GM18907 (cell line): ENCODE data around the gene MAGOH.

Source experiments
- ATAC-seq: cut with Tn5 transposase; IDR thresholded peaks from one replicate; pipeline ENCODE4 v1.9.1; 2021; ENCODE audit warnings: mild to moderate bottlenecking, moderate library complexity; ENCODE audit not compliant: unreplicated experiment

Gene MAGOH

DNA sequence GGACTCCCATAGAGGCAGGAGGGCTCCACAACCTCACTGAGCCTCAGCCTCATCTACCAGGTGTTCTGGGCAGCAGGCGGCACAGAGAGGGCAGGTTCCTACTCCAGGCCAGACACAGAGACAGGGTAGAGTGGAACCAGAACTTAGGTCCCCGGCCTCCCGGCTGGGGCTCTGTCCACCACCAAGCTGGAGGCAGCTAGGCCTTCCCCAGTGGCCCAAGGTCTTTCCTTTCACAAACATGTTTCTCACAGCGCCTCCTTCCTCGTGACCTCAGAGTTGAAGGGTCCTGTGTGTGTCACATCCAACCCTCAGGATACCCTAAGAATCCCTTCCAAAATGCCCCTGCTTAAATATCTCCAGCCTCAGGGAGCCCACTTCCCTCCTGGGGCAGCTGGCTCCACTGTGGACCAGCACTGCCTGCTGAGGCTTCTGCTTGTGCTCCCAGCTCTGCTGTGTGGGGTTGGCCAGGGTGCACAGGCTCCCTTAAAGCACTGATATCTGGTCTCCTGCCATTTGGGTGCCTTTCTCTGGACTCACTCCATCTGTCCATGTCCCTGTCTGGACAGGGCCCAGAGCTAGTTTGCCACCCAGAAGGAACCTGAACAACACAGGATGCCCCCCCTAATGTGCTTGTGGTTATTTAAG lies 33.2 kb upstream of the MAGOH start:
- ATAC-seq = no peak

DNA sequence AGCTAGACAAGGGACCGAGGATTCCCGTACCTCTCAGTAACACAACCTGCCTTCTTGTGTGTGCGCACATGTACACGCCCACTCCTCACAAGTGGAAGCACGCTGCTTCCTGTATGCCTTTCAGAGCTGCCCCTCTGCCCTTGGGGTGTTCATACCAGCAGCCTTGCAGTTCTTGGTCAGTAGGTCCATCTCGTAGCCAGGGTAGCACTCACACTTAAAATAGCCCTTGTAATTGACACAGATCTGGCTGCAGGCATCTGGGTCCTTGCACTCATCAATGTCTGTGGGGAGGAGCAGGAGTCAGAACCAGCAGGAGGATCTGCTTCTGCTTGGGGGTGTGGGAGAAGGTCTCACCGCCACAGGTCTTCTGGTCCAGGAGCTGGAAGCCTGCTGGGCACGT lies 32.6 kb upstream of the MAGOH start:
- no peak for ATAC-seq

DNA sequence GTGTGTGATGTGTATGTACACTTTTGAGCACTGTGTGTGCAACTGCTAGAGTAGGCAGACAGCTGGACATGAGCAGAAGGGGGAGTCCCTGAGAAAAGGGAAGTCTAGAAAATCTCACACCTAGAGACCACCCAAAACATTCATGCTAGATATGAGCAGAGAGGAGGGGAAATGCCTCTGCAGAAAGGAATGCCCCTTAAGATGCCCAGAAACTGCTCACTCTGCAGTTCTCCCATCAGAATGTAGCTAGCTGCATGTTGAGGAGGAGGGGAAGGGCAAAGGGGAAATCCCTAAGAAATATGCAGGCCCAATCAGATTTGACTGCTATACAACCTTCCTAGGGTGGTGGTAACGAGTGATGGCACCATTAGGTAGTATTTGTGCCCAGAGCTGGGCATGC lies 31.8 kb upstream of the MAGOH start:
- peak; percentile 40 for ATAC-seq

DNA sequence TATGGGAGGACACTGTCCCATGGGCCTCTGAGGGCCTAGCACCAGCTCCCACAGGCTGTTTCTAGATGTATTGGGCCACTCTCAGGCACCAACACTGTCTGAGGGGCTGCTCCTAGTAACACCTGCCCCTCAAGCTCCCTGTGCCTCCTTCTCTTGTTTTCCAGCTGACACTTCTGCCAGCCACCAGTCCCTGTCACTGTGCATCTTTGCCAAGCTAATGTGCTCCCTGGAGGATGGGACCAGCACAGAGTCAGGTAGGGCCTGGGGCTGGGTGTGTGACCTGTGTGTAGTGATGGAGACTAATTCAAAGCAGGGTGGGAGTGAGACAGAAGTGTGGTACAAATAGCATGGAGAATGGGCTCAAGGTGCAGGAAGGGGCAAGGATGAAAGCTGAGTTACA lies 29.4 kb upstream of the MAGOH start:
- no peak for ATAC-seq

DNA sequence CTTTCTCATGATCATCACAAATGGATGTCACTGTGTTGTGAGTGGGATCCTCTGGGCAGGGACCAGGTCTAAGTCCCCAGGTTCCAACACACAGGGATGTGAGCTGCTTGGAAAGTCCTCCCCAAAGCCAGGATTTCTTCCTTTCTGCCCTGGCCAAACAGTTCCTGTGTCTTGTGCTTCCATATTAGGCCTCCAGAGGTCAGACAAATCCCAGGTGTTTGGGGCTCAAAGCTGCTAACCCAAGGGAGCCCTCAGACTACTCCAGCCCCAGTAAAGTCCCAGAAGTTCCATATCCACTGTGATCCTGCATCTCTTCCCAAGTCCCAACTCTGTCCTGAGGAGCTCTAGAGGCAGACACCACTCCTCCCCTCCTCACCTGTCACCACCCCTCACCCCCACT lies 27.7 kb upstream of the MAGOH start:
- ATAC-seq = no peak

DNA sequence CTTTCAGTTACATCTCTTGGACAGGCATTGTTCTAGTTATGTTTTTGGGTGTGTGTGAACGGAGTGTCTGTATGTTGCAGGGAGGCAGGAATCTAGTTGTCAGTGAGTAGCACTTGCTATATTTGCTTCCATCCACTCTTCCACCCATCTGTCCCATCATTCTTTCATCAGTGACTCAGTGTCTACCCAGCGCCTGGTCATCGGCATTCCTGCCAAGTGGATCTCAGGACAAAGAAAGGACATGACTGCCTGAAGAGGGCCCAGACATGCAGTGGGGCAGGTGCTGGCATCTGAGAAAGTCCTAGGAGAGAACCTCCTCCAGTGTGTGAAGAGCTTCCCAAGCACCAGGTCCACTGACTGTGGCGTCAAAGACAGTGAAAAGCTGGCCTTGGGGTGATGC lies 27.3 kb upstream of the MAGOH start:
- no peak for ATAC-seq

DNA sequence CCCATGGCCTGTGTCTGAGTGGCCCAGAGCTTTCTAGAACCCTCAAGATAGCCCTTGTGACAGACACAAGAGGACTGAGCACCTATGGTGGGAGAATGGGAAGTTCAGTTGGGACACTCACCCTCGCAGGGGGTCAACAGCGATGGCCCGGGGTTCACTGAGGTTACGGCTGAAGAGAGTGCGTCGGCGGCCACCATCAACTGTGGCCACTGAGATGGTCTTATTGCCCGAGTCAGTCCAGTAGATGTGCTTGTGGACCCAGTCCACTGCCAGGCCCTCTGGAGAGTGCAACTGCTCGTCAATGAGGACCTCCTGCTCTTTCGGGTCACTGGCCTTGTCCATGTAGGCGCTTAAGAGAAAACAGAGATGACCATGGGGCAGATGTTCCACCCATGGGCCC lies 25.7 kb upstream of the MAGOH start:
- ATAC-seq = no peak

DNA sequence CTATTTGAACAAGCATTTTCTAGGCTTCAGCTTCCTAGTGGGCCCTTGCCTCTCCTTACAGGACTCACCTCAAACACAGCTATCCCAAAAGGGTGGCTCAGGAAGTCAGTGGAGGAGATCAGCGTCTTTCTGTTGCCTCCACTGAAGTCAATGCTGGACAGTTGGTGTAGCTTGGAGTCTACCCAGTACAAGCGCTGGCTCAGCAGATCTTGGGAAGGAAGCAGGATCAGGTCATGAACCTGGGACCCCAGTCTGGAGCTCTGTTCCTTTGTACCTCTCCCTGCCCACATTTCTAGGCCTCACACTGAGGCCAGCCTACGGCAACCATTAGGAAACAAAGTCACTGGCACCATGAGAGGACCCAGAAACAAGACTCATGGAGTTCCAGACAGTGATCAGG lies 23.7 kb upstream of the MAGOH start:
- no peak for ATAC-seq

DNA sequence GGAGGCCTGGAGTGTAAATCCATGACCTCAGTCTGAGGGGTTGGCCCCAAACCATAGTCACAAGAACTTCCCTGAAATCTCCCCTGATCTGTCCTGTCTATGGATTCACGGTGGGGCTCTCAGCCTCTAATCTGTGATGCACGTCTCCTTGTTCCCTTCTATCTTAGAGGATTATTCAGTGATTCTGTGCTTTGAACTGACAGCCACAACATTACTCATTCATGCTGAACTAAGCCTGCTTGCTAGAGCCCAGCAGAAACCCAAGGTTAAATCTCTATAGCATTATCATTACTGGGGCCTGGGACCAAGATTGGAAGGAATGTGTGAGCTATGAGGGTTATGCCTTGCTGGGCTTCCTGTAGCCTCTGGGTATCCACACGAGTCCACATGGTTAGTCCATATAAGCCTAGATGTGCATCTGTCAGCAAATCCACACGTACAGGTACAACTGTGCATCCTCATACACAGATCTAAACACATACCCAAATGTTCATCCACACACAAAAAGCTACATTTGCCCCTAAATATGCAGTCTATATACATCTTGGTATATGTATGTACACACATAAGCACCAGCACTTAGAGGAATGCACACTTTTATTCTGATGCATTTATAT lies 22.4 kb upstream of the MAGOH start:
- no peak for ATAC-seq

DNA sequence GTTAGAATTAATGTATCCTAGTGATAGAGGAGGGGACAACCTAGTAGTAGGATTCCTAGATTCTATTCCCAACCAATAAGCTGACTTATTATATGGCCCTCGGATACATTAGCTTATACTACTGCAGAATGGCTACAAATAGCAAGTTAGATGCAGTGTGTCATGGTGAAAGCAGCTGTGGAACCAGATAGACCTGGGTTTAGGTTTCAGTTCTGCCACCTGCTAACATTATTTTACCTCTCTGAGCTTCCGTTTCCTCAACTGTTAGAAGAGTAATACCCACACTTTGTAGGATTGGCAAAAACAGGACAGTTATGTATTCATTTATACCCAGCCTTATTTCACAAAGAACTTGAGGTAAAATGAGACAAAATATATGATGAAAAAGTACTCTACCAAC lies 21.6 kb upstream of the MAGOH start:
- ATAC-seq = no peak

DNA sequence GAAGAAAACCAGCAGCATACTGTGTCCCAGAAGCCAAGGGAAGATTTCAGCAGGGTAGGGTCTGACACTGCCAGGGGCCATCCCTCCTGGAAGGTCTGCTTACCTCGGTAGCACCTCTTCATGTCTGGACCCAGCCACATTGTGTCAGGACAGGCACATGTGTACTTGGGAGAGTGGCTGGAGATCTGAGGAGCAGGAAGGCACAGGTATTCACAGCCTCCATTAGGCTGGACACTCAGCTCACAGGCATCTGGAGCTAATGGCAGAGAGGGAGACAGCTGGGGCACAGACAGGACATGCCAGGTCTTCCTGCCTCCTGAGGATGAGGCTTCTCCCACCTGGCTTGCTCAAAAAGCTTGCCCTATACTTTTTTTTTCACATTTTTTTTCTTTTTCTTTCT lies 19.9 kb upstream of the MAGOH start:
- ATAC-seq = no peak

DNA sequence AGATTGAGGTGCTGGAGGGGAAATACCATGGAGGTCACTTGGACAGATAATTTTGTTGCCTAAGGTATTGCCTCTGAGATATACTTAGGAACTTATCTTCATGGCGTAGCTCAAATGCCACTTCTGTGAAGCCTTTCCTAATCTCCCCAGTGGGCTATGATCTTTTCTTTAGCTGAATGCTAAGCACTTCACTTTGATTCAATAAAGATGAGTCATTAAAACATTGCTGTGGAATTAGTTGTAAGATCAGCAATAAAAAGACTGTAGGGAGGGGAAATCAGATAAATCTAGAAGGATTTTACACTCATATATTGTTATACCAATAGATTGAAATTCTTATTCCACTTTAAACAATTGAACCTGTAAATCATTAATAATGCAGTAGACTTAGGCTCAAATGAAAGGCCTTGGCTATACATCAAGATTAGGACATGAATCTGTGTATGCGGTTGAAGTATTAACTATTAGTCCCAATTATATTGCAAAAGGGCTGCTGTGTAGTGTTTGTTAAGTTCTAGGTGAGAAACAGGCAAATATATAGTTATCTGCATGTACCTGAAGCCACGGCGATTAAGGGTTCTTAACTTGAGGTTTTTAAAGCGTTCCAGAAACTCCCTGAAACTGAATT lies 19.2 kb upstream of the MAGOH start:
- no peak for ATAC-seq

DNA sequence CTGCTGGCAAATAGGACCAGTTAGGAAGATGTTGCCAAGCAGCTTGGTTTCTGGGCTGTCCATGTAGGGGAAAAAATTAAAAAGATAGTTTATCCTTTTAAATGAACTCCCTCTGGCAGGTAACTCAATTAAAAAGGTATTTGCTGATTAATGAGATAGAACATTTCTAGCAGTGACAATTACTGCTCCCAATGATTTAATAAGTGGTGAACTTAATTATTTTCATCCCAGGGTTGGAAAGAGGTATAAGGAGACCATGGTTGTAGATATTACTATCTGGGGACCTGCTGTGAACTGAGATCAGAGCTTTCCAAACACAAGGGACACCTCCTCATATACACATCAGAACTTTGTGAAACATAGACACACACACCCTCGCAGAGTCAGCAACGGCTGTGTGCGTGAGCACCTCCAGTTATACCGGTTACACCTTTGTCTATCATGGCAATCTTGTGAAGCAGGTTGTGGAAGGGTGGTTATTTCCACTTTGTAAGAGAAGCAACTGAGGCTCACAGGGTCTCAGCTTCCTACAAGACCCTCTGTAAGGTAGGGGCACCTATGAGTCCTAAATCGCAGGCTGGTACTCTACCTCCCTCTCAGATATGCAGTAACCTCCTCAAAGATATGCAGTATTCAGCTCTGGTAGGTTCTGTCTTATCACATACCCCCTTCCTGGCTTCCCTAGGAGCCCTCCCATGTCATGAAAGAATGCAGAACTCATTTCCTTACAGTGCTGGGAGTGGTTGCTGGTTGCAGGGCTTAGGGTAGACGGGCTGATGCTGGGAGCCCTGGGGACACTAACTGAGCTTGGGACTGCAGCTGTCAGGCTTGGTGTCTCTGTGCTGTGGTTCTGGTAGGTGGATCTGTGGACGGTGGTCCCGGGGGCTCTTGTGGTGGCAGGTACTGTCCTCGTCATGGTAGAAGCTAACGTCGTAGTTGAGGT lies 18.5 kb upstream of the MAGOH start:
- no peak for ATAC-seq

DNA sequence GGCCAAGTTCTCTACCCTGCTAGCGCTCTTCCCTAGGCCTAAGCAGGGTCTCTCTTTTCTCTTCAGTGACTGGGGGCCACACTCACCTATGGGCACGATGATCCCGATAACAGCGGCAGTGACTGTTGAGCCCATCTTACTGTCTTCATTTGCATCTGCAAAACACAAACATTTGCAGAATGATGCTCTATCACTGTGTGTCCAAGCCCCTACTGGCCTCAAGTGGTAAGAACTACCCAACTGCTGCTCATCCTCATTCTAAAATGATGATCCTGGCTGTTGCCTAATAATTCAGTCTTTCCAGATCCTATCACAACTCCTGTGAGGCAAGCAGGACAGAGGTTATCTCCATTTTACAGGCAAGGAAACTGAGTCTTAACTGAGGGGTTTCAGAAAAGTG lies 16.7 kb upstream of the MAGOH start:
- no peak for ATAC-seq

DNA sequence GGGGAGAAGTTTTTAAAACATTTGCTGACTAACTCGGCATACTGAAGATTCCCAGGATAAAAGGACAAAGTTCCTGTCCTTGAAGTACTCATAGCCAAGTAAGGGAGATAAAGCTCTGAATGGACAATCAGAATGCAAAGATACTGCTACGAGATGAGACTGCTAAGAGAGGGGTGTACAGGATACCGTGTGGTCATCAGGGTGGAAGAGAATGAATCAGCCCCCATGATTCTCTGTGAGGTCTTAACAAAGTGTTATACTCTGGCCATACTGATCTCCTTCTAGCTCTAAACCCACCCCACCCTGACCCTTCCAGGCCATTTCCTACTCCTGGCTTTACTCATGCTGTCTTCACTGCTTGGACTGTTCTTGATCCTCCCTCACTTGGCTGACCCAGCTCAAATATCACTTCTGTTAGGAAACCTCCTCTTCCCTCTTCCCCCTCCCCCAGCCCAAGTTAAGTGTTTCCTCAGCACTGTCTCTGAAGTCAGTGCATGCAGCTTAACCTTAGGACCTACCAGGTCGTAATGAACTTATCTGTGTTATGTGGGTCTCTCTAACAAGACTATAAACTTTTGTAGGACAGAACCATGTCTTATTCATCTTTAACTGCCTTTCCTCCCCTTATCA lies 15.8 kb upstream of the MAGOH start:
- no peak for ATAC-seq

DNA sequence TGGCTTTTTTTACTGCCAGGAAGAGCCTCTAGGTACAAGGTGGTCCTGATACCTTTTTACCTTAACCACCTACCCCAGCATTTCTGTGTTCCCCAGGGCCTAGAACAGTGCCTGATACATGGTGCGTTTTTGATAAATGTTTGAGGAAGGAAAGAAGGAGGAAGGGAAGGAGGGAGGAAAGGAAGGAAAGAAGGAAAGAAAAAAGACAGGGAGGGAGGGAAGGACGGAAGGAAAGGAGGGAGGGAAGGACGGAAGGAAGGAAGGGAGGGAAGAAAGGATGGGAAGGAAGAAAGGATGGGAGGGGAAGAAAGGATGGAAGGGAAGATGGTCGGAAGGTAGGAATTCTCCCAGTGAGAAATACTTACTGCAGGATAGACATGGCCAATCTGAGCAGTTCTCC lies 12.0 kb upstream of the MAGOH start:
- ATAC-seq = no peak

DNA sequence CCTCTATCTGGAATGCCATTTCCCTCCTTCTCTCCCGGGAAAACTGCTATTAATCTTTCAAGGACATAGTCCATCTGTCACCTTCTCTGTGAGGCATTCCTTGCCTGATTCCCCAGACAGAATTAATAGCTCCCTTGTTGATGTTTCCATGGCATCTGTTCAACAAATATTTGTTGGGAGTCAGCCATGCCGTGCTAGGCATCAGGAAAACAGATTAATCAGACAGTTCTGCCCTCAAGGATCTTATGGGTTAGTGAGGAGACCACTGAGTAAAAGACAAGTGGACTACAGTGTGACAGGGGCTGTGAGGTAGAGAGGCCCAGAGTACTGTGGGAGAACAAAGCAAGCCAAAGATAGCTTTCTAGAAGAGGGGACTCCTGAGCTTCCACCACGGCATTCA lies 11.4 kb upstream of the MAGOH start:
- no peak for ATAC-seq

DNA sequence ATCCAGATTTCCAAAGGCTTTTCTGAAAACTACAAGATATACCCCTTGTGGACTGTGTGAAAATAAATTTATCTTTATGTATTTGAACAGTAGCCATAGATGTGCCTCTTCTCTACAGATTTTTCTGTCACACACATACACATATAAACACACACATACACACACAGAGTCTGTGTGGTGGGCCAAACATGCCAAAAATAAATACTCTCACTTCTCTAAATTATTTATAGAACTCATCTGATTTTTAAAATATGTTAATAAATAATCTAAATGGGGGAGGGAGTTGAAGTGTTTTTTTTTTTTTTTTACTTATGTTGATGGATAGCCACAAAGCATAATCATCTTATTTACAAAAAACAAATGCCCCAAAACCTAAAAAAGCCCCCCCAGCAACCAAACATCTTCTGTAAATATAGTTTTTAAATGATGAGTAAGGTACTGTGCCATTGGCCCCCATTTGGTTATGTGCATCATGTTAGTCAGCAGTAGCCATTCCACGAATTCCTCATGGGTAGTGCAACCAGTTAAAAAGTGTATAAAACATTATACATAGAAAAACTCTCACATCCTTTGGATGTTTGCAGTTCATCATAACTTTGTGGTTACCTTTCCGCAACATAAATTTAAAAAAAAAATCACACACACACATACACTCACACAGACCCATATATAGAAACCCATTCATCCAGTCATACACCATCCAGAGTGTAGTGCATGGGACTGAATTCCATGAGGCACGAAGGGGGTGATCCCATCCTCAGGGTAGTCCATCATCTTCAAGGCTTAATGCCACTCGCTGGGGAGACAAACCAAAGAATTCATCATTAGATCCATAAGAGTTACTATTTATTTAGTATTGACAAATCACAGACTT lies 8.2 kb upstream of the MAGOH start:
- no peak for ATAC-seq

DNA sequence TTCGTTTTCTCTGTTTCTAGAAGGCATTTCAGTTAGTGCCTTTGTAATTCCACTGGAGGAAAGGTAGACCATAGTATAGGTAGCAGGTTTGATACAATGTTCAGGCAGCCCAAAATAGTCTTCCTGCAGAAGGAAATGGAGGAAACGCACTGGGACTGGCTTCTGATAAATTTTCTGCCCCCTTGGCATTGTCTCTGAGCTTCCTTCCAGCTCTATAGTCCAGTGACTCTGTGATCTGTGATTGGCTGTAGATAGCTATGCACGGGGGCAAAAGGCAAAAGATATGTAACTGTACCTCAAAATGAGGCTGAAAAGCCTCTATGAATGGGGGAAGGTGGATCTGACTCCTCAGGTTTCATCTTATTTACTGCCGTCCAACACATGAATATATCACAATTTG lies 5.8 kb upstream of the MAGOH start:
- no peak for ATAC-seq

DNA sequence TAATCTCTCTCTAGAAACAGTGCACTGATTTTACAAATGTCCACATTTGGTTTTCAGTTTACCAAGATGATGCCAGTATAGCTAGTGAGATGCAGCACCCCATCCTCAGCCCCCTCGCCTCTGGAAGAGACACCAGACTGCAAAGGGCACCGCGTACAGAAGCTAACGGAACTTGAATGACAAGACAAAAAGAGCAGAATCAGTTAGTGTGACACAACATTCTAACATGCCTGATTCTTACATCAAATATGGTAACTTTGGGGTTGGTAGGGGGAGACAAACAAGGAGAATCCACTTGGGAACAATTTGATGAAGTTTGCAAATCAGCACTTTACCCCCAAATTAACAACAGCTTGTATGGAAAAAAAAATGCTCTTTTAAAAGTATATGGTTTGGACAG lies 4.1 kb upstream of the MAGOH start:
- ATAC-seq = no peak
